Prostate gland (tissue), 2 donors: ENCODE measurements around the gene TBX15.

Experiments
- CTCF ChIP-seq, 4 experiments: fragments of 200-600 bp in 2 of 4; fragments of 450-650 bp in 2 of 4; sonication (generic) in 2 of 4; IDR thresholded peaks; 1 replicate in 3 of 4; 2 replicates in 1 of 4; pipeline ENCODE4 v1.5.1; 2016 to 2019; ENCODE audit warnings: antibody characterized with exemption in 4 of 4, mild to moderate bottlenecking in 2 of 4, moderate library complexity in 2 of 4
- POLR2A ChIP-seq: fragments of 450-650 bp; IDR thresholded peaks from one replicate; pipeline ENCODE4 v1.6.1; 2016; ENCODE audit warnings: antibody characterized with exemption, mild to moderate bottlenecking
- POLR2AphosphoS5 ChIP-seq: sonication (generic); formaldehyde crosslinking; IDR thresholded peaks from one replicate; pipeline ENCODE4 v1.6.1; 2017; ENCODE audit warnings: antibody characterized with exemption

- TF ChIP-seq CTCF (IDR thresholded peaks at IDR 0.05), result no peak
- TF ChIP-seq POLR2AphosphoS5, result no peak
- TF ChIP-seq POLR2A, result no peak
Measured at GRCh38 chr1:118947003-118947765, 41.0 kb downstream of the TBX15 start.
